ENCODE results near the gene PARP8.
"Not testable (repeated sequence)": the region's sequence is repeated elsewhere in the genome, so short reads cannot be mapped to it uniquely, and the experiment has no call there.

PARP8 gene

GRCh38 chr5:50791813-50792212, 125.4 kb downstream of the PARP8 start:
- no peak for DNase-seq

- no peak for DNase-seq
These were observed 126.4 kb downstream of the PARP8 start for GRCh38 chr5:50792843-50793242.

GRCh38 chr5:50794812-50795211, 128.4 kb downstream of the PARP8 start:
- DNase-seq: no peak

GRCh38 chr5:50798002-50798401, 131.6 kb downstream of the PARP8 start:
- DNase-seq: no peak

- DNase-seq: no peak
These were observed 133.2 kb downstream of the PARP8 start for GRCh38 chr5:50799596-50799995.

GRCh38 chr5:50800410-50800809, 134.0 kb downstream of the PARP8 start:
- no peak for DNase-seq

GRCh38 chr5:50807661-50808060, 141.2 kb downstream of the PARP8 start:
- no peak for DNase-seq

GRCh38 chr5:50808406-50808805, 142.0 kb downstream of the PARP8 start:
- no peak for DNase-seq

GRCh38 chr5:50811746-50812145, 145.3 kb downstream of the PARP8 start:
- not testable (repeated sequence) for DNase-seq

GRCh38 chr5:50813691-50814090, 147.3 kb downstream of the PARP8 start:
- DNase-seq: no peak

GRCh38 chr5:50814556-50814955, 148.1 kb downstream of the PARP8 start:
- no peak for DNase-seq

- no peak for DNase-seq
These were observed 155.6 kb downstream of the PARP8 start for GRCh38 chr5:50822046-50822445.

GRCh38 chr5:50822761-50823160, 156.3 kb downstream of the PARP8 start:
- no peak for DNase-seq

GRCh38 chr5:50823568-50823967, 157.1 kb downstream of the PARP8 start:
- no peak for DNase-seq

GRCh38 chr5:50824109-50824508, 157.7 kb downstream of the PARP8 start:
- no peak for DNase-seq

- DNase-seq: no peak
These were observed 161.2 kb downstream of the PARP8 start for GRCh38 chr5:50827516-50828247.

GRCh38 chr5:50829023-50829422, 162.6 kb downstream of the PARP8 start:
- DNase-seq: no peak

- no peak for DNase-seq
These were observed 166.3 kb downstream of the PARP8 start for GRCh38 chr5:50832657-50833284.

- no peak for DNase-seq
These were observed 169.9 kb downstream of the PARP8 start for GRCh38 chr5:50836356-50836755.

GRCh38 chr5:50839472-50839871, 173.0 kb downstream of the PARP8 start:
- DNase-seq: no peak

GRCh38 chr5:50843091-50843490, 176.7 kb downstream of the PARP8 start:
- DNase-seq: no peak

GRCh38 chr5:50846261-50846660, 179.8 kb downstream of the PARP8 start:
- DNase-seq: no peak

GRCh38 chr5:50849554-50849953, 183.1 kb downstream of the PARP8 start:
- no peak for DNase-seq

- DNase-seq: no peak
These were observed 186.7 kb downstream of the PARP8 start for GRCh38 chr5:50853151-50853550.

- no peak for DNase-seq
These were observed 187.6 kb downstream of the PARP8 start for GRCh38 chr5:50854082-50854481.
